GM21390 (cell line): ENCODE results near the gene SCAND1.
"Not testable (repeated sequence)": the region's sequence is repeated elsewhere in the genome, so short reads cannot be mapped to it uniquely, and the experiment has no call there.

Experiments used
- ATAC-seq: cut with Tn5 transposase; IDR thresholded peaks from one replicate; pipeline ENCODE4 v1.9.1; 2021; ENCODE audit not compliant: unreplicated experiment

SCAND1 gene

DNA sequence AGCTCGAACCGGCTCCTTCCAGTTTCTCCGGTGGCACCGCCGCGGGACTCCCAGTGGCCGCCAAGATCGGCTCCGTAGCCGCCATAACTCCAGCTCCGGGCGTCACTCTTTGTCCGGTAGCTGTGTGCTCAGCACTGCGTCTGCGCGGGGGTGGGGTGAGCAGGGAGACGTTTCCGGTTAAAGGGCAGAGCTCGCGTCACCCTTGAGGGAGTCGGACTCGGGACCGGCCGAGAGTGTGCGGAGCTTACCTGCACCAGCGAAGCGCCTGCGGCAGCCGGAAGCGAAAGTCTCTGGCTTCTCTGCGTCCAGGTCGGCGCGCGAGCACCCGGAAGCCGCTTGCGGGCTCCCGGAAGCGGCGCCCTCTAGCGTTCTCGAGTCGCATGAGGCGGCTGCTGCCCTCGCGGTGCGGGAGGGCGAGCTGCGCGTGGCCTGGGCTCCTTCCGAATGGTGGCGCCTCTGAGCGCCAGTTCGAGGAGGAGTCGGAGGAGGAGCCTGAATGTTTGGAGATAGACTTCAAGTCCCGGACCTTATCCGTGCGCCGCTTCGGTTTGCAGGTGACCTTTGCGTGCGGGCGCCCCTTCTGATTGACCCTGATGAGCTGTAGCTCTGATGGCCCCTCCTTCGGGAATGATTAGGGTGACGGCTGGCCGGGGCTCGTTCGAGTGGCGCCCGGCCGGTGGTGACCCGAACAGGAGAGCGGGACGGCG is at the start of gene SCAND1:
Gene SCAND1, minus strand, starts transcription at position 303 of the 707 bp plus-strand sequence. Its CDS starts 218 bp downstream, at position 85.
- peak; percentile 86 for ATAC-seq

DNA sequence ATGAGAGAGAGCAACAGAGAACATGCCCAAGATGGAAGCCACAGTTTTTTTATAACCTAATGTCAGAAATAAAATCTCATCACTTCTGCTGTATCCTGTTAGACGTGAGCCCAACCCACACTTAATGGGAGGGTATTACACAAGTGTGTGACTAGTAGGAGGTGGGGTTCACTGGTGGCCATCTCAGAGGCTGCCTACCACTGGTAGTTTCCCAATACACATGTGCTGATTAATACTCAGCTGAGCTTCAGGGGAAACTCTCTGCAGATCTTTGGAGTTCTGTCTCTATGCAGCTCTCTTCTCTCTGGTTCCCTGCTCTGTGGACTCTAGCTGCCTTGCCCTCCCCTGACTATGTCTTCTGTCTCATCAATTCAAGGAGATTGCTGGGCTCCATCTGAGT is 49.7 kb upstream of the SCAND1 start:
- ATAC-seq = no peak

- ATAC-seq = no peak
Measured at GRCh38 chr20:36002855-36003254, 48.6 kb upstream of the SCAND1 start.

- ATAC-seq = not testable (repeated sequence)
Measured at GRCh38 chr20:36001331-36001730, 47.0 kb upstream of the SCAND1 start.

DNA sequence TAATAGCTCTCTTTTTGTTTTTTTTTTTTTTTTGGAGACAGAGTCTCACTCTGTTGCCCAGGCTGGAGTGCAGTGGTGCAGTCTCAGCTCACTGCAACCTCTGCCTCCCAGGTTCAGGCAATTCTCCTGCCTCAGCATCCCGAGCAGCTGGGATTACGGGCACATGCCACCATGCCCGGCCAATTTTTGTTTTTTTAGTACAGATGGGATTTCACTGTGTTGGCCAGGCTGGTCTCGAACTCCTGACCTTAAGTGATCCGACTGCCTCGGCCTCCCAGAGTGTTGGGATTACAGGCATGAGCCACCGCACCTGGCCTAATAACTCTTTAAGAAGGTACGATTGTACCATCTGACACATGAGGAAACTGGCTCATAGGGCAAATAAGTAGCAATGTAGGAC is 42.2 kb upstream of the SCAND1 start:
- not testable (repeated sequence) for ATAC-seq

- ATAC-seq = no peak
Measured at GRCh38 chr20:35994994-35995453, 40.7 kb upstream of the SCAND1 start.

DNA sequence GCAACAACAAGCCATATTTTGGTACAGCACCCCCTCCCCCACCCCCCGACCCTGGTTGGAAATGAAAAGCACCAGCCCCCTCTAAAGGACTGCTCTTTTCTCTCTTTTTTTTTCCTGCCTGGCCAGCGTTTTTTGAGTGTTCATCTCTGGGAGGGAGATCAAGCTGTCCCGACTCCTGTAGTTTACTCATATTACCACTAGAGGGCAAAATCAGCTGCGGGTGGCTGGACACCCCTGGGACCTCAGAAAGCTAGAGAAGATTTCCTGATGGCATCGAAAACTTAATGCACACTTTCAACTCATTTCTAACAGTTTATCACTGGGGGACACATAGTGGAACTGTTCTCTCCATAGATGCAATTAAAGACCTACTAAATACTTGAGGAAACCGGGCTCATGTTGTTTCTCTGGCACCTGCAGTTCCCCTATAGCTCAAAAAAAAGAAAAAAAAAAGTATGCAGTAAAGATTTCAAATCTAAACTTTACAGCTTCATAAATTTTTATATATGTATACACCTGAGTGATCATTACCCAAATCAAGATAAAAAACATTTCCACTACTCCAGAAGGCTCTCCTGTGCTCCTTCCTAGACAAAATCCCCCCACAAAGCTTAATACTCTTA is 38.5 kb upstream of the SCAND1 start:
- no peak for ATAC-seq

- ATAC-seq = no peak
Measured at GRCh38 chr20:35991142-35991771, 37.0 kb upstream of the SCAND1 start.

- ATAC-seq = no peak
Measured at GRCh38 chr20:35988910-35989463, 34.7 kb upstream of the SCAND1 start.

DNA sequence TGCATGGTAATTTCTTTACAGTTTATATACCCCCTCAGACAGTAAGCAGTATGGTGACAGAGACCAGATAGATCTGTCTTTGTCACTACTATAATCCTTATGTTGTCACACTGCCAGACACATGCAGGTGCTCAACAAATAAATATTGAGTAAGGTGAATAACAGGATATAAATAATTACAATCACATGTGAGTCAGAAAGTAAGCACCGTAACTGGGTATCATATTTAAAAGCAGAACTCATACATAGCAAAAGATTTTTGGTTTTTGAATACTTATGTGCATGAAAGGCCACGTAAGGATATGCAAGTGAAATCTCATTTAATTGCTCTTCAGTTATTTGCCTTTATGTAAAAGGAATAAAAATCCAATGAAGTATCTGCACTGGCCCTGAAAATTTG is 31.5 kb upstream of the SCAND1 start:
- no peak for ATAC-seq

GRCh38 chr20:35984382-35984781 is 30.1 kb upstream of the SCAND1 start:
- no peak for ATAC-seq

DNA sequence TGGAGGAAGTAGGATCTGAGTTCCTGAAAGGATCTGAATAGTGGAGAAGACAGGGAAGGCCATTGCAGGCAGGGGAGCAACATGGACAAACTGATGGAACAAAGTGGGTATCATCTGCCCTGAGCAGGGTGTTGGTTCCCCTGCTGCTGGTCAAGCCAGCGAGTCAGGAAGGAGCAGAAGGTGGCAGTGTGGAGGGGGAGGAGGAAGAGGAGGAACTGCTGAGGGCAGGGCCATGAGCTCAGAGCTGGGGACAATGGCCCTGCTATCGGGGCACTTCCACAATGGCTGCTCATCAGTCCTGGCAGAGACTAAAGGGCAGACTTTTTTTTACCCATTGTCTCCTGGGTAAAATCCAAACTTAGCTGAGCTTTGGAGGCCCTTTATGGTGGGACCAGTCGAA is 27.7 kb upstream of the SCAND1 start:
- ATAC-seq = no peak

DNA sequence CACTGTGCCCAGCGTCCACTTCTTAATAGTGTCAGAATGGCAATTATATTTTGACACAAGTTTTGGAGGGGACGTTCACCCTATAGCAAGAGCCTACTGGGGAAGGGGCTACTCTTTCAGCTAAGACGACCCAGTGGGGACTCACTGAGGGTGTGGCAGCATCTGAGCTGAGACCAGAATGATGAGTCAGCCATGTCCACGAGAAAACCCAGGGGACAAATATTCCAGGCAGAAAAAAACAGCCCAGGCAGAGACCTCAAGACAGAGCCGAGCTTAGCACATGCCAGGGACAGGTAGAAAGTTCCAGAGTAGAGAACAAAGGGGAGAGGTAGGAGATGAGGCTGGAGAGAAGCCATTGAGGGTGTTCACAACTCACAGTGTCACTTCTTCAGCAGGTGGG is 25.2 kb upstream of the SCAND1 start:
- no peak for ATAC-seq

GRCh38 chr20:35978041-35978513 is 23.8 kb upstream of the SCAND1 start:
- no peak for ATAC-seq

- ATAC-seq = no peak
Measured at GRCh38 chr20:35975576-35976373, 21.5 kb upstream of the SCAND1 start.

- no peak for ATAC-seq
Measured at GRCh38 chr20:35974256-35974655, 20.0 kb upstream of the SCAND1 start.

- no peak for ATAC-seq
Measured at GRCh38 chr20:35972462-35972861, 18.2 kb upstream of the SCAND1 start.

GRCh38 chr20:35971981-35972380 is 17.7 kb upstream of the SCAND1 start:
- no peak for ATAC-seq

- ATAC-seq = no peak
Measured at GRCh38 chr20:35968930-35969329, 14.6 kb upstream of the SCAND1 start.

DNA sequence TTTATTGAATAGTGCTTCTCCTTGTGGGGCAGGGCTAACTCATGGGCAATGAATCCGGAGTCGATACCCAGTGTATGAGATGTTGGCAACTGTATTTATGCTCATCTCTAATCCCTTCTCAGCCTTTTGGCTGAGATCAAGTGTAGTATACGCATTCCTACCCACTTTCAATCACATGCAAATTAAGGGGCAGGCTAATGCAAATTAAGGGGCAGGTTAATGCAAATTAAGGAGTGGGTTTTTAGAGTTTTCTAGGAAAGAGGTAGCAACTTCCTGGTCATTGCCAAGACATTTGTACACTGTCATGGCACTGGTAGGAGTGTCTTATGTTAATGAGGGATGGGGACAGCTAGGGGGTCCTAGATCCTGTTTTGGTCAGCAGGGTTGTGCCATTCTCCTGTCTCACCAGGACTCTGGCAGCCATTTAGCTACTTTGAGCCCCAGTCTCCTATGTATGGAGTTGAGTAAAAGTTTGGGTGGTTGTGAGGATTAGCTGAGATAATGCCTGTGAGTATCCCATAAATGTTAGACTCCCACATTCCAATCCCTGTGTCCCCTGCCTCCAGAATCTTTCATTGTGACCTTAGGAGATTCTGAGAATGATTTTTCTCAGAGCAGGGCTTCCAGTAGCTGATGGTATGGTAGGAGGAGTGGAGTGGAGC is 13.8 kb upstream of the SCAND1 start, which contains the start of gene CNBD2:
Gene CNBD2, plus strand, starts transcription at position 612 of the 662 bp plus-strand sequence. CDS start 173 bp downstream, outside the sequence.
- ATAC-seq = no peak
